ENCODE results near the gene ACSL5. TPM values are rescaled to one million over a fixed set of nuclear protein-coding genes. Genes with fewer than 3 reads are reported as not detected.

The ACSL5 gene
- total RNA-seq, 1 experiment from 2014 or later: not detected

GRCh38 chr10:112409299-112409698, 35.4 kb downstream of the ACSL5 start:
- Mint-ChIP-seq H3K27ac (no peak overlapping the region), H3K27me3 (ENCODE audit: low read depth) (peaks cover 13% of the 10 kb centered on the region), H3K4me3 (no peak overlapping the region), H3K9me3 (no peaks in the 10 kb centered on the region), H3K4me1 (no peaks in the 10 kb centered on the region), H3K36me3 (ENCODE audit: insufficient read depth in 1 of 3, low read depth in 3 of 3) (no peaks in the 10 kb centered on the region)
- Histone ChIP-seq H3T11ph (ENCODE audit: low read length) (no peak overlapping the region), H3K18ac (ENCODE audit: insufficient read length, low read depth, low read length) (no peak overlapping the region), H2BK5ac (ENCODE audit: insufficient read length, low read length) (no peak overlapping the region), H3K23me2 (ENCODE audit: insufficient read length, low read depth, low read length, poor library complexity, severe bottlenecking) (no peaks in the 10 kb centered on the region), H3K56ac (ENCODE audit: insufficient read length, low read depth, low read length) (no peak overlapping the region), H3K27me3 (ENCODE audit: insufficient read depth, low read length) (no peaks in the 10 kb centered on the region), H4K20me1 (ENCODE audit: control insufficient read depth, insufficient read depth, insufficient read length) (no peaks in the 10 kb centered on the region), H2BK20ac (ENCODE audit: low read depth, low read length, poor library complexity, severe bottlenecking) (no peak overlapping the region), H3K4ac (ENCODE audit: low read depth, low read length) (no peak overlapping the region), H3K79me1 (ENCODE audit: insufficient read depth, low read depth, low read length, poor library complexity, severe bottlenecking) (no peaks in the 10 kb centered on the region), H3K9me3 (ENCODE audit: control insufficient read depth, low read depth, low read length) (no peaks in the 10 kb centered on the region), H3K14ac (ENCODE audit: insufficient read depth, low read length) (no peak overlapping the region), H3K79me2 (ENCODE audit: insufficient read depth, low read length) (no peaks in the 10 kb centered on the region), H2AFZ (ENCODE audit: low read length) (no peak overlapping the region), H3K27ac (ENCODE audit: insufficient read length, low read depth, low read length) (no peak overlapping the region), H2BK120ac (ENCODE audit: low read depth, low read length, poor library complexity, severe bottlenecking) (no peak overlapping the region), H3K23ac (ENCODE audit: insufficient read length, low read depth, low read length) (no peak overlapping the region), H2AK5ac (ENCODE audit: insufficient read length, low read length) (no peak overlapping the region), H4K5ac (ENCODE audit: insufficient read length, low read depth, low read length) (no peak overlapping the region), H4K91ac (ENCODE audit: insufficient read length, low read depth, low read length) (no peak overlapping the region), H3K4me1 (ENCODE audit: insufficient read depth, low read length) (no peaks in the 10 kb centered on the region), H2BK12ac (ENCODE audit: insufficient read length, low read depth, low read length) (no peak overlapping the region), H3K4me2 (ENCODE audit: insufficient read depth, insufficient read length, low read length) (no peak overlapping the region), H3K9ac (ENCODE audit: extremely low read depth, insufficient read length, low read length) (no peak overlapping the region), H4K8ac (replicated peaks; ENCODE audit: insufficient read length, low read depth, low read length) (no peak overlapping the region), H2BK15ac (ENCODE audit: low read depth, low read length) (no peak overlapping the region)
- DNase-seq: no peak
- TF ChIP-seq, protein P1, sequence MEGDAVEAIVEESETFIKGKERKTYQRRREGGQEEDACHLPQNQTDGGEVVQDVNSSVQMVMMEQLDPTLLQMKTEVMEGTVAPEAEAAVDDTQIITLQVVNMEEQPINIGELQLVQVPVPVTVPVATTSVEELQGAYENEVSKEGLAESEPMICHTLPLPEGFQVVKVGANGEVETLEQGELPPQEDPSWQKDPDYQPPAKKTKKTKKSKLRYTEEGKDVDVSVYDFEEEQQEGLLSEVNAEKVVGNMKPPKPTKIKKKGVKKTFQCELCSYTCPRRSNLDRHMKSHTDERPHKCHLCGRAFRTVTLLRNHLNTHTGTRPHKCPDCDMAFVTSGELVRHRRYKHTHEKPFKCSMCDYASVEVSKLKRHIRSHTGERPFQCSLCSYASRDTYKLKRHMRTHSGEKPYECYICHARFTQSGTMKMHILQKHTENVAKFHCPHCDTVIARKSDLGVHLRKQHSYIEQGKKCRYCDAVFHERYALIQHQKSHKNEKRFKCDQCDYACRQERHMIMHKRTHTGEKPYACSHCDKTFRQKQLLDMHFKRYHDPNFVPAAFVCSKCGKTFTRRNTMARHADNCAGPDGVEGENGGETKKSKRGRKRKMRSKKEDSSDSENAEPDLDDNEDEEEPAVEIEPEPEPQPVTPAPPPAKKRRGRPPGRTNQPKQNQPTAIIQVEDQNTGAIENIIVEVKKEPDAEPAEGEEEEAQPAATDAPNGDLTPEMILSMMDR (conservative IDR thresholded peaks at IDR 0.05): no peak
- no CpG with 5 or more reads among the region's 2 CpGs for WGBS (ENCODE audit: extremely low coverage, insufficient read length, low lambda C conversion rate)

All from H9 (cell line).